HepG2 (cell line): ENCODE measurements around the gene HOXD3. TPM values are rescaled to one million over a fixed set of nuclear protein-coding genes. Genes with fewer than 3 reads are reported as not detected.

ENCODE experiments used
- ATRX ChIP-seq: sonication (generic); formaldehyde crosslinking; IDR thresholded peaks from 2 replicates; pipeline ENCODE4 v1.4.0; 2020; ENCODE audit warnings: missing genetic modification reagents, borderline replicate concordance
- CBFB ChIP-seq: sonication (generic); formaldehyde crosslinking; IDR thresholded peaks from 2 replicates; pipeline ENCODE4 v1.4.0; 2020; ENCODE audit warnings: missing genetic modification reagents
- ETS1 ChIP-seq: sonication (generic); formaldehyde crosslinking; IDR thresholded peaks from 2 replicates; pipeline ENCODE4 v1.4.0; 2020; ENCODE audit warnings: missing genetic modification reagents
- EZH2 ChIP-seq: conservative IDR thresholded peaks from 2 replicates; pipeline ENCODE4 v1.6.1; 2012; ENCODE audit warnings: mild to moderate bottlenecking, low read depth, low read length, moderate library complexity
- GFI1 ChIP-seq: sonication (generic); formaldehyde crosslinking; IDR thresholded peaks from 2 replicates; pipeline ENCODE4 v1.5.0; 2020; ENCODE audit warnings: missing genetic modification reagents, mild to moderate bottlenecking, borderline replicate concordance
- HDAC2 ChIP-seq: sonication (generic); formaldehyde crosslinking; IDR thresholded peaks from 2 replicates; pipeline ENCODE4 v1.4.0; 2020; ENCODE audit warnings: missing genetic modification reagents
- KDM5B ChIP-seq: sonication (generic); formaldehyde crosslinking; IDR thresholded peaks from 2 replicates; pipeline ENCODE4 v1.4.0; 2020; ENCODE audit warnings: missing genetic modification reagents, mild to moderate bottlenecking, borderline replicate concordance
- KLF16 ChIP-seq, 2 experiments: sonication (generic) in 1 of 2; formaldehyde crosslinking in 1 of 2; IDR thresholded peaks; 2 replicates each; pipeline versions ENCODE4 v1.6.1 to v1.8.0; 2016 to 2023; ENCODE audit warnings: missing genetic modification reagents in 2 of 2, missing compliant biosample characterization in 1 of 2
- MIER2 ChIP-seq: IDR thresholded peaks from 2 replicates; pipeline ENCODE4 v1.6.1; 2016; ENCODE audit warnings: missing biosample characterization, missing genetic modification reagents
- NCOA1 ChIP-seq: sonication (generic); formaldehyde crosslinking; IDR thresholded peaks from 2 replicates; pipeline ENCODE4 v1.9.0; 2021; ENCODE audit warnings: missing genetic modification reagents
- NCOA5 ChIP-seq: sonication (generic); formaldehyde crosslinking; IDR thresholded peaks from 2 replicates; pipeline ENCODE4 v1.4.0; 2020; ENCODE audit warnings: missing genetic modification reagents
- NCOR1 ChIP-seq: fragments of 200-600 bp; sonication (generic); IDR thresholded peaks from 2 replicates; pipeline ENCODE4 v1.7.0; 2017; ENCODE audit warnings: antibody characterized with exemption, low read length, borderline replicate concordance
- POLR2A ChIP-seq, 2 experiments: IDR thresholded peaks; 2 replicates each; pipeline ENCODE4 v1.6.1; 2011; ENCODE audit warnings: low read depth in 2 of 2, low read length in 2 of 2, mild to moderate bottlenecking in 1 of 2, moderate library complexity in 1 of 2; ENCODE audit not compliant: insufficient read depth in 1 of 2
- SNAPC2 ChIP-seq: sonication (generic); formaldehyde crosslinking; IDR thresholded peaks from 2 replicates; pipeline ENCODE4 v1.8.1; 2022; ENCODE audit warnings: mild to moderate bottlenecking, missing genetic modification reagents
- SOX6 ChIP-seq, 2 experiments: fragments of 450-650 bp in 1 of 2; sonication (generic) in 1 of 2; formaldehyde crosslinking in 1 of 2; IDR thresholded peaks; 2 replicates each; pipeline versions ENCODE4 v1.4.0 to v1.6.1; 2017 to 2020; ENCODE audit warnings: antibody characterized with exemption in 1 of 2, mild to moderate bottlenecking in 1 of 2, missing genetic modification reagents in 1 of 2
- SRY ChIP-seq: sonication (generic); formaldehyde crosslinking; IDR thresholded peaks from 2 replicates; pipeline ENCODE4 v1.8.0; 2022; ENCODE audit warnings: mild to moderate bottlenecking, missing genetic modification reagents
- ZFP36L1 ChIP-seq: sonication (generic); formaldehyde crosslinking; IDR thresholded peaks from 2 replicates; pipeline ENCODE4 v1.8.0; 2022; ENCODE audit warnings: mild to moderate bottlenecking, missing genetic modification reagents, moderate library complexity
- ZNF136 ChIP-seq: sonication (generic); formaldehyde crosslinking; IDR thresholded peaks from 2 replicates; pipeline ENCODE4 v1.8.1; 2022; ENCODE audit warnings: low read depth, mild to moderate bottlenecking, moderate library complexity, missing genetic modification reagents
- ZNF17 ChIP-seq: sonication (generic); formaldehyde crosslinking; IDR thresholded peaks from 2 replicates; pipeline ENCODE4 v1.5.0; 2020; ENCODE audit warnings: mild to moderate bottlenecking, missing genetic modification reagents
- ZNF18 ChIP-seq: sonication (generic); formaldehyde crosslinking; IDR thresholded peaks from 2 replicates; pipeline ENCODE4 v1.8.0; 2022; ENCODE audit warnings: mild to moderate bottlenecking, missing genetic modification reagents; ENCODE audit not compliant: insufficient replicate concordance
- ZNF563 ChIP-seq: sonication (generic); formaldehyde crosslinking; IDR thresholded peaks from 2 replicates; pipeline ENCODE4 v1.8.0; 2022; ENCODE audit warnings: mild to moderate bottlenecking, moderate library complexity, missing genetic modification reagents
- ZNF704 ChIP-seq: sonication (generic); formaldehyde crosslinking; IDR thresholded peaks from 2 replicates; pipeline ENCODE4 v1.8.1; 2023; ENCODE audit warnings: mild to moderate bottlenecking, inconsistent platforms, moderate library complexity, missing genetic modification reagents, borderline replicate concordance
- ZNF839 ChIP-seq: sonication (generic); formaldehyde crosslinking; IDR thresholded peaks from 2 replicates; pipeline ENCODE4 v1.4.0; 2020; ENCODE audit warnings: missing genetic modification reagents, mild to moderate bottlenecking, borderline replicate concordance
- polyA plus RNA-seq, 8 experiments: library from polyadenylated mRNA; depleted of rRNA in 3 of 8; stranded (reverse) in 7 of 8; unstranded in 1 of 8; fragments of >200 nt; fragmentation: Illumina TruSeq in 4 of 8; extraction: Trizol in 4 of 8; gene quantifications; 2 replicates each; pipeline versions ENCODE4 v1.2.1 to v1.2.3, GENCODE V29; 2011 to 2016; ENCODE audit warnings: low read depth in 4 of 8, missing spikeins in 1 of 8, mixed read lengths in 1 of 8; ENCODE audit not compliant: insufficient read depth in 1 of 8
- total RNA-seq, 5 experiments: library from RNA; depleted of rRNA; stranded (reverse); fragments of >200 nt; fragmentation: Illumina TruSeq; extraction: Trizol; gene quantifications; 2 replicates each; pipeline ENCODE4 v1.2.3, GENCODE V29; 2016; ENCODE audit warnings: low read depth in 1 of 5
- TF ChIP-seq, protein P1 (sequence below), 2 experiments: fragments of 450-650 bp in 1 of 2; sonication (generic) in 1 of 2; formaldehyde crosslinking; IDR thresholded peaks; 2 replicates each; pipeline versions ENCODE4 v1.5.0 to v1.8.0; 2020 to 2022; ENCODE audit warnings: mild to moderate bottlenecking in 1 of 2, missing genetic modification reagents in 1 of 2

HOXD3 gene
- total and polyA plus RNA-seq, 2 of the 13 experiments (the other 11 are each of a cell fraction or from before 2014, with no cell fraction given): 0.05 to 0.09 TPM

GRCh38 chr2:176172895-176173566 is 15.9 kb downstream of the HOXD3 start (continued):
- TF ChIP-seq, protein P1, sequence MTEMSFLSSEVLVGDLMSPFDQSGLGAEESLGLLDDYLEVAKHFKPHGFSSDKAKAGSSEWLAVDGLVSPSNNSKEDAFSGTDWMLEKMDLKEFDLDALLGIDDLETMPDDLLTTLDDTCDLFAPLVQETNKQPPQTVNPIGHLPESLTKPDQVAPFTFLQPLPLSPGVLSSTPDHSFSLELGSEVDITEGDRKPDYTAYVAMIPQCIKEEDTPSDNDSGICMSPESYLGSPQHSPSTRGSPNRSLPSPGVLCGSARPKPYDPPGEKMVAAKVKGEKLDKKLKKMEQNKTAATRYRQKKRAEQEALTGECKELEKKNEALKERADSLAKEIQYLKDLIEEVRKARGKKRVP (CRISPR knock-in tag; IDR thresholded peaks at IDR 0.05): no peak
- TF ChIP-seq HDAC2 (CRISPR knock-in tag) (peak; percentile 83), CBFB (CRISPR knock-in tag) (peak; percentile 99), EZH2 (no peak), ZNF839 (CRISPR knock-in tag) (no peak), POLR2A (IDR thresholded peaks at IDR 0.05; ENCODE audit: insufficient read depth in 1 of 2, low read depth in 2 of 2, low read length in 2 of 2) (no peak), NCOA5 (no peak), ZNF136 (CRISPR knock-in tag) (no peak), SRY (CRISPR knock-in tag) (no peak), ZNF704 (CRISPR knock-in tag) (no peak), GFI1 (CRISPR knock-in tag) (no peak), ETS1 (CRISPR knock-in tag) (no peak), NCOA1 (CRISPR knock-in tag) (no peak), ZFP36L1 (no peak), KLF16 (CRISPR knock-in tag; IDR thresholded peaks at IDR 0.05) (no peak), ZNF18 (CRISPR knock-in tag) (no peak), SNAPC2 (CRISPR knock-in tag) (no peak), KDM5B (CRISPR knock-in tag) (no peak), ZNF563 (CRISPR knock-in tag) (no peak), SOX6 (IDR thresholded peaks at IDR 0.05) (no peak), SOX6 (CRISPR knock-in tag; IDR thresholded peaks at IDR 0.05) (peak; percentile 64), ATRX (CRISPR knock-in tag) (no peak), ZNF17 (CRISPR knock-in tag) (no peak), MIER2 (no peak), NCOR1 (no peak)
